Activated gamma-delta T cell (primary cell): ENCODE data around the gene LIMK2.
"Not testable (repeated sequence)": the region's sequence is repeated elsewhere in the genome, so short reads cannot be mapped to it uniquely, and the experiment has no call there.

Source experiments
- DNase-seq: peaks from one replicate; lab custom pipeline; 2025; lab: John Stamatoyannopoulos, UW

The LIMK2 gene

GRCh38 chr22:31290494-31291471 lies 78.7 kb downstream of the LIMK2 start:
- DNase-seq = peak; percentile 97

GRCh38 chr22:31291481-31292235 lies 79.6 kb downstream of the LIMK2 start:
- DNase-seq = no peak

- peak; percentile 27 for DNase-seq
Measured at GRCh38 chr22:31292236-31292989, 80.3 kb downstream of the LIMK2 start, which contains the start of gene PIK3IP1. TSS of gene PIK3IP1 (minus strand) at chr22:31292488. CDS start at chr22:31292344, 144 bp downstream.

GRCh38 chr22:31295360-31295759 lies 83.3 kb downstream of the LIMK2 start:
- no peak for DNase-seq

- DNase-seq = no peak
Measured at GRCh38 chr22:31295831-31296657, 83.9 kb downstream of the LIMK2 start.

- no peak for DNase-seq
Measured at GRCh38 chr22:31300896-31301295, 88.8 kb downstream of the LIMK2 start.

- no peak for DNase-seq
Measured at GRCh38 chr22:31302006-31302405, 89.9 kb downstream of the LIMK2 start.

- no peak for DNase-seq
Measured at GRCh38 chr22:31302537-31302936, 90.4 kb downstream of the LIMK2 start.

- no peak for DNase-seq
Measured at GRCh38 chr22:31305194-31305593, 93.1 kb downstream of the LIMK2 start.

GRCh38 chr22:31308181-31308580 lies 96.1 kb downstream of the LIMK2 start:
- no peak for DNase-seq

GRCh38 chr22:31313366-31314147 lies 101.5 kb downstream of the LIMK2 start:
- no peak for DNase-seq

GRCh38 chr22:31314220-31314619 lies 102.1 kb downstream of the LIMK2 start:
- DNase-seq = not testable (repeated sequence)

GRCh38 chr22:31321421-31321820 lies 109.3 kb downstream of the LIMK2 start:
- no peak for DNase-seq

- no peak for DNase-seq
Measured at GRCh38 chr22:31323578-31324550, 111.8 kb downstream of the LIMK2 start.

- DNase-seq = no peak
Measured at GRCh38 chr22:31326877-31327276, 114.8 kb downstream of the LIMK2 start.

- no peak for DNase-seq
Measured at GRCh38 chr22:31327806-31328543, 115.9 kb downstream of the LIMK2 start.

GRCh38 chr22:31328544-31328960 lies 116.5 kb downstream of the LIMK2 start:
- DNase-seq = no peak

GRCh38 chr22:31329029-31329428 lies 116.9 kb downstream of the LIMK2 start:
- DNase-seq = no peak
